Measurements from ENCODE around the gene GDF2. TPM values are rescaled to one million over a fixed set of nuclear protein-coding genes. Genes with fewer than 3 reads are reported as not detected.

The GDF2 gene
- total and polyA plus RNA-seq, 4 donors = not detected

DNA sequence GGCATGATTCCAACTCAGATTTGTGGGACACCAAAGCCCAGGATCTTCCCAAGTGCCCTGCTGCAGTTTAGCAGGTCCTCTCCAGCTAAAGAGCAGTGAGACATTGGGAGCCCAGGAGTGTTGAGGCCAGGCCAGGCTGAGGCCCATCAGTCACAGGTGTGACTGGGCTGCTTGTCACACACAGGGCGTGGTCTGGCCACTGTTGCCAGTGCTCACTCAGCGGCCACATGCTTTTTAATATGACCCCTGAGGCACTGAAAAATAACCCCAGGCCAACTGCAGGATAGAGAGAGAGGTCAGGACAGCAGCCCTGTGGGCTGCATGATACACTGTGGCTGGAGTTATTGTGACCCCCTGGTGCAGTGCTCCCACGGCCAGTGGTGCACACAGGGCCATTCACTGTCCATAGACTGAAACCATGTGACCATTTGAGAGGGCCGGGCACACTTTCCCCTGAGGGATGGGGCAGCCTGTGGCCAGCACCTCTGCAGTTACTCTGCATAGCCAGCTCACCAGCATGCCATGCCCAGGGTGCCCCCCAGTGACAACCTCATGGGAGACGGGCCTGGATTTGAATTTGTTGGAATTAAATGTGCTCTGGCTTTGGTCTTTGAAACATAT is 4.2 kb downstream of the GDF2 start:
- ATAC-seq (ENCODE audit: insufficient read depth, low FRiP score) = no peak

DNA sequence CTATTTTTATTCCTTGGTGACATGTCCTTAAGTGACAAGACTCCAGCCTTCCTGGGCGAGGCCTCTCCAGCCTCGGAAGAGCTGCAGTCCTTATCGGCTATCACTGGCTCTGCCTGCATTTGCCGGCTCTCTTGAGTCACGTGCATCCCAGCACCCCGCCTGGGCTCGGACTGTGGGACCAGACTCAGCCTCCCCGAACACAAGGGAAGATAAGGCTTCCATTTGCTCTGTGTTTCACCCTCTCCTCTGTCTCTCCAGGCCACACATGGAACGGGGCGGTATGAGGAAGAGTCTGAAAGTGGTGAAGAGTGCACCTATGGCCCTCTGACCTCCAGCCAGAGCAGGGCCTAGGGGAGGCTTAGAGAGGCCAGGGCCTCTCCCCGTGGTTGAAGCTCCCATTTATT is 4.7 kb downstream of the GDF2 start:
- no peak overlapping the region for H3K4me3 ChIP-seq
- 76 to 92% methylated on average over 11 of the region's 11 CpGs for WGBS, 2 donors
- H3K4me1 ChIP-seq (ENCODE audit: control insufficient read depth in 5 of 5, insufficient read depth in 5 of 5, low read length in 5 of 5) = peaks cover 0 to 22% (median 4%) of the 10 kb centered on the region in 5 donors
- no peak for DNase-seq
- TF ChIP-seq, protein P1, sequence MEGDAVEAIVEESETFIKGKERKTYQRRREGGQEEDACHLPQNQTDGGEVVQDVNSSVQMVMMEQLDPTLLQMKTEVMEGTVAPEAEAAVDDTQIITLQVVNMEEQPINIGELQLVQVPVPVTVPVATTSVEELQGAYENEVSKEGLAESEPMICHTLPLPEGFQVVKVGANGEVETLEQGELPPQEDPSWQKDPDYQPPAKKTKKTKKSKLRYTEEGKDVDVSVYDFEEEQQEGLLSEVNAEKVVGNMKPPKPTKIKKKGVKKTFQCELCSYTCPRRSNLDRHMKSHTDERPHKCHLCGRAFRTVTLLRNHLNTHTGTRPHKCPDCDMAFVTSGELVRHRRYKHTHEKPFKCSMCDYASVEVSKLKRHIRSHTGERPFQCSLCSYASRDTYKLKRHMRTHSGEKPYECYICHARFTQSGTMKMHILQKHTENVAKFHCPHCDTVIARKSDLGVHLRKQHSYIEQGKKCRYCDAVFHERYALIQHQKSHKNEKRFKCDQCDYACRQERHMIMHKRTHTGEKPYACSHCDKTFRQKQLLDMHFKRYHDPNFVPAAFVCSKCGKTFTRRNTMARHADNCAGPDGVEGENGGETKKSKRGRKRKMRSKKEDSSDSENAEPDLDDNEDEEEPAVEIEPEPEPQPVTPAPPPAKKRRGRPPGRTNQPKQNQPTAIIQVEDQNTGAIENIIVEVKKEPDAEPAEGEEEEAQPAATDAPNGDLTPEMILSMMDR (IDR thresholded peaks at IDR 0.05; ENCODE audit: control extremely low read depth, extremely low read depth) = no peak
- H3K27ac ChIP-seq (ENCODE audit: low read depth in 1 of 2, low read length in 1 of 2) = no peak overlapping the region
- ATAC-seq (ENCODE audit: insufficient read depth, low FRiP score) = no peak
- no peaks in the 10 kb centered on the region for H3K36me3 ChIP-seq (ENCODE audit: control insufficient read depth in 4 of 4, insufficient read depth in 4 of 4, low read length in 4 of 4)
- no peak overlapping the region for H3K9ac ChIP-seq (ENCODE audit: insufficient read depth in 1 of 2, low read length in 2 of 2)
- H3K27me3 ChIP-seq (ENCODE audit: control insufficient read depth in 3 of 3, insufficient read depth in 3 of 3, low read length in 2 of 3) = no peaks in the 10 kb centered on the region
- H3K9me3 ChIP-seq (ENCODE audit: control insufficient read depth in 4 of 4, insufficient read depth in 3 of 4, low read length in 3 of 4) = peaks cover 0 to 4% (median 0%) of the 10 kb centered on the region in 4 donors

More for the DNA sequence above, 4.2 kb downstream of the GDF2 start:
- H3K27me3 ChIP-seq (ENCODE audit: control insufficient read depth in 3 of 3, insufficient read depth in 3 of 3, low read length in 2 of 3) = no peaks in the 10 kb centered on the region
- H3K4me3 ChIP-seq = no peak overlapping the region
- 71 to 93% methylated on average over 5 of the region's 5 CpGs for WGBS, 2 donors
- no peak overlapping the region for H3K27ac ChIP-seq (ENCODE audit: low read depth in 1 of 2, low read length in 1 of 2)
- peaks cover 0 to 26% (median 4%) of the 10 kb centered on the region in 5 donors for H3K4me1 ChIP-seq (ENCODE audit: control insufficient read depth in 5 of 5, insufficient read depth in 5 of 5, low read length in 5 of 5)
- no peak overlapping the region for H3K9ac ChIP-seq (ENCODE audit: insufficient read depth in 1 of 2, low read length in 2 of 2)
- TF ChIP-seq, protein P1 (IDR thresholded peaks at IDR 0.05; ENCODE audit: control extremely low read depth, extremely low read depth) = no peak
- H3K36me3 ChIP-seq (ENCODE audit: control insufficient read depth in 4 of 4, insufficient read depth in 4 of 4, low read length in 4 of 4) = no peaks in the 10 kb centered on the region
- no peak for DNase-seq
- H3K9me3 ChIP-seq (ENCODE audit: control insufficient read depth in 4 of 4, insufficient read depth in 3 of 4, low read length in 3 of 4) = peaks cover 0 to 2% (median 0%) of the 10 kb centered on the region in 4 donors

DNA sequence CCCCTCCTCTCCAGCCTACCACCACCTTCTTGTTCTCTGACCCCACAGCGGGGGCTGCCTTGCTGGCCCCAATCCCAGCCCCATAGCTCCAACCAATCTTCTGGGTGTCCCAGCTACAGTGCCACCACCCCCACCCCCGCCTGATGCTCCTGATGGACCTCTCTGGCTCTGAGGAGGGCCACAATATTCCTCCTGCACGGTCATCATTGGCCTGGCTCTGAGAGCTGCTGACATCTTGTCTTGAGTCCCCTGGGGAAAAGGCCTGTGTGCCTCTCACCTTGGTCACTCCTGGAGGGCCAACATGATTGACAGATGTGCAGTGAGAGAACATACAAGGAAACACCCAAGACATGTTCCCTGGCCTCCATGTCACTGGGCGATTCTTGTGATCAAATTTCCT is 7.6 kb downstream of the GDF2 start:
- ATAC-seq (ENCODE audit: insufficient read depth, low FRiP score) (no peak), DNase-seq (no peak)
- Histone ChIP-seq H3K36me3 (ENCODE audit: control insufficient read depth in 4 of 4, insufficient read depth in 4 of 4, low read length in 4 of 4) (no peaks in the 10 kb centered on the region), H3K4me1 (ENCODE audit: control insufficient read depth in 5 of 5, insufficient read depth in 5 of 5, low read length in 5 of 5) (peaks cover 0 to 4% (median 0%) of the 10 kb centered on the region in 5 donors), H3K27ac (ENCODE audit: low read depth in 1 of 2, low read length in 1 of 2) (no peak overlapping the region), H3K9ac (ENCODE audit: insufficient read depth in 1 of 2, low read length in 2 of 2) (no peak overlapping the region), H3K4me3 (no peak overlapping the region), H3K27me3 (ENCODE audit: control insufficient read depth in 3 of 3, insufficient read depth in 3 of 3, low read length in 2 of 3) (peaks cover 0 to 3% (median 0%) of the 10 kb centered on the region in 3 donors), H3K9me3 (ENCODE audit: control insufficient read depth in 4 of 4, insufficient read depth in 3 of 4, low read length in 3 of 4) (peaks cover 0 to 4% (median 0%) of the 10 kb centered on the region in 4 donors)
- 93 to 97% methylated on average over 4 of the region's 4 CpGs for WGBS, 2 donors
- TF ChIP-seq, protein P1 (IDR thresholded peaks at IDR 0.05; ENCODE audit: control extremely low read depth, extremely low read depth) = no peak

All from lung (tissue), 12 donors.